Keratinocyte (primary cell): Measurements from ENCODE around the gene HPN.
"Not testable (repeated sequence)": the region's sequence is repeated elsewhere in the genome, so short reads cannot be mapped to it uniquely, and the experiment has no call there.

Experiments used
- EZH2 ChIP-seq: IDR thresholded peaks from one replicate; pipeline ENCODE4 v1.6.1; 2012; ENCODE audit warnings: inconsistent platforms, mild to moderate bottlenecking, low read length, moderate library complexity
- TF ChIP-seq, protein P1 (sequence below), 3 experiments: IDR thresholded peaks in 1 of 3; conservative IDR thresholded peaks in 1 of 3; optimal IDR thresholded peaks in 1 of 3; 2 replicates in 2 of 3; 3 replicates in 1 of 3; pipeline versions ENCODE3 to v1.5.1; 2011; ENCODE audit warnings: low read length in 3 of 3, mild to moderate bottlenecking in 3 of 3, moderate library complexity in 2 of 3, control low read depth in 1 of 3, inconsistent platforms in 1 of 3; ENCODE audit not compliant: insufficient read depth in 2 of 3; ENCODE audit errors: extremely low read depth in 1 of 3

DNA sequence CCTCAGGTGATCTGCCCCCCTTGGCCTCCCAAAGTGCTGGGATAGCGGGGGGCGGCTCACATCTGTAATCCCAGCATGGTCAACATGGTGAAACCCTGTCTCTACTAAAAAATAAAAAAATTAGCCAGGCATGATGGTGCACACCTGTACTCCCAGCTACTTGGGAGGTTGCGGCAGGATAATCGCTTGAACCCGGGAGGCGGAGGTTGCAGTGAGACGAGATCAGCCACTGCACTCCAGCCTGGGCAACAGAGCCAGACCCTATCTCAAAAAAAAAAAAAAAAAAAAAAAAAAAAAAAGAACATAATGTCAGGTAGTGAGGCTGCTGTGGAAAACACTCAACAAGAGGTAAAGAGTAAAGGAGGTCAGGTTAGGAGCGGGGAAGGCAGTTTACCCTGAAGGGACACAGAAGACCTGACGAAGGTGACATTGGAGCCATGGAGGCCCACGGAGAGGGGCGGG lies 12.2 kb upstream of the HPN start:
- TF ChIP-seq, protein P1, sequence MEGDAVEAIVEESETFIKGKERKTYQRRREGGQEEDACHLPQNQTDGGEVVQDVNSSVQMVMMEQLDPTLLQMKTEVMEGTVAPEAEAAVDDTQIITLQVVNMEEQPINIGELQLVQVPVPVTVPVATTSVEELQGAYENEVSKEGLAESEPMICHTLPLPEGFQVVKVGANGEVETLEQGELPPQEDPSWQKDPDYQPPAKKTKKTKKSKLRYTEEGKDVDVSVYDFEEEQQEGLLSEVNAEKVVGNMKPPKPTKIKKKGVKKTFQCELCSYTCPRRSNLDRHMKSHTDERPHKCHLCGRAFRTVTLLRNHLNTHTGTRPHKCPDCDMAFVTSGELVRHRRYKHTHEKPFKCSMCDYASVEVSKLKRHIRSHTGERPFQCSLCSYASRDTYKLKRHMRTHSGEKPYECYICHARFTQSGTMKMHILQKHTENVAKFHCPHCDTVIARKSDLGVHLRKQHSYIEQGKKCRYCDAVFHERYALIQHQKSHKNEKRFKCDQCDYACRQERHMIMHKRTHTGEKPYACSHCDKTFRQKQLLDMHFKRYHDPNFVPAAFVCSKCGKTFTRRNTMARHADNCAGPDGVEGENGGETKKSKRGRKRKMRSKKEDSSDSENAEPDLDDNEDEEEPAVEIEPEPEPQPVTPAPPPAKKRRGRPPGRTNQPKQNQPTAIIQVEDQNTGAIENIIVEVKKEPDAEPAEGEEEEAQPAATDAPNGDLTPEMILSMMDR (optimal IDR thresholded peaks at IDR 0.05 in 1 of 3, IDR thresholded peaks at IDR 0.05 in 1 of 3, conservative IDR thresholded peaks at IDR 0.05 in 1 of 3; ENCODE audit: extremely low read depth in 1 of 3, insufficient read depth in 2 of 3, low read length in 3 of 3) = not testable (repeated sequence)
- TF ChIP-seq EZH2 = not testable (repeated sequence)
